Adrenal gland (tissue), 5 donors: ENCODE results near the gene SLC25A21.

Source experiments
- CTCF ChIP-seq, 6 experiments: fragments of 450-650 bp in 4 of 6; fragments of 200-600 bp in 2 of 6; sonication (generic) in 1 of 6; IDR thresholded peaks; 1 replicate in 5 of 6; 2 replicates in 1 of 6; pipeline versions ENCODE4 v1.5.1 to v1.8.0; 2016 to 2021; ENCODE audit warnings: antibody characterized with exemption in 6 of 6, mild to moderate bottlenecking in 2 of 6, moderate library complexity in 1 of 6
- POLR2A ChIP-seq, 2 donors: fragments of 450-650 bp; IDR thresholded peaks; one replicate each; pipeline ENCODE4 v1.6.1; 2017; ENCODE audit warnings: antibody characterized with exemption in 2 of 2, mild to moderate bottlenecking in 2 of 2, moderate library complexity in 1 of 2
- donor health status: DM: no; HTN: no; CAD: no.

GRCh38 chr14:36750244-36750643 is 422.2 kb downstream of the SLC25A21 start:
- no peak for TF ChIP-seq CTCF (IDR thresholded peaks at IDR 0.05)
- no peak for TF ChIP-seq POLR2A (IDR thresholded peaks at IDR 0.05)
